Stimulated activated CD4-positive, alpha-beta T cell treated with anti-CD3 and anti-CD28 coated beads, Interleukin-2, amount 100 ng/mL, for 48 hours (primary cell): Measurements from ENCODE around the gene FAM72D.
"Not testable (repeated sequence)": the region's sequence is repeated elsewhere in the genome, so short reads cannot be mapped to it uniquely, and the experiment has no call there.

Experiments used
- DNase-seq, 2 donors: peaks; one replicate each; pipeline ENCODE4 v3.0.0-alpha.2; 2020

FAM72D gene

GRCh38 chr1:145095284-145096057 lies at the start of gene FAM72D, which contains the start of gene SRGAP2B:
Gene FAM72D, plus strand, starts transcription at chr1:145095974. Its CDS starts 874 bp downstream, at chr1:145096848.
Gene SRGAP2B, minus strand, starts transcription at chr1:145095328. Its CDS starts 2,427 bp downstream, at chr1:145092901.
- not testable (repeated sequence) for DNase-seq

- not testable (repeated sequence) for DNase-seq
These were observed 48.2 kb upstream of the FAM72D start for GRCh38 chr1:145047553-145047952.

DNA sequence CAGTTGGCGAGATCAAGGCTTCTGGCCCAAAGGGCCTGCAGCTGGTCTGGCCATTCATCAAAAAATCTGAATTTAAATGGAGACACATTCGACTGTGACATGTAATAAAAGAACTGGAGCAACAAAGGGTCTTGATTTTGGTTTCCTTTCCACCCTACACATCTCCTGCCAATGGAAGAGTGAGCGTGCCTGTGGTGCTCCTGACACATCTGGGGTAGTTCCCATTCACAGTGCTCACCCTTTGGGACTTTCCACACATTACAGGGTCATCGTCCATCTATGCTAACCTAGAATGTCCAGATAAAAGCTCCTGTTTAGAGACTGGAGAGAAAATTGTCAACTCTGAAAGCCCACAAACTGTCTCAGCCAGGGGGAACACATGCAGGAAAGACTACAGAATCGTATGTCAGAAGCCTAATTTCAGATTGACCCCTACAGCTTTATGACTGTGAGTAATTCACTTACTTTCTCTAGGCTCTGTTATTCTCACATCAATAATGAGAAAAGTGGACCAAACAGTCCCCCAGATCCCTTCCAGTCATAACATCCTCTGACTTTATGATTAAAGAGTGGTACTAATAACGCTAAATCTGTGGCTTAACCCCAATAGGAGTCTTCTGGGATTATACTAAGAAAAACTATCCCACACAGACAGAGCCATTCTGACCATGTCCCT lies 47.5 kb upstream of the FAM72D start:
- DNase-seq = not testable (repeated sequence)

DNA sequence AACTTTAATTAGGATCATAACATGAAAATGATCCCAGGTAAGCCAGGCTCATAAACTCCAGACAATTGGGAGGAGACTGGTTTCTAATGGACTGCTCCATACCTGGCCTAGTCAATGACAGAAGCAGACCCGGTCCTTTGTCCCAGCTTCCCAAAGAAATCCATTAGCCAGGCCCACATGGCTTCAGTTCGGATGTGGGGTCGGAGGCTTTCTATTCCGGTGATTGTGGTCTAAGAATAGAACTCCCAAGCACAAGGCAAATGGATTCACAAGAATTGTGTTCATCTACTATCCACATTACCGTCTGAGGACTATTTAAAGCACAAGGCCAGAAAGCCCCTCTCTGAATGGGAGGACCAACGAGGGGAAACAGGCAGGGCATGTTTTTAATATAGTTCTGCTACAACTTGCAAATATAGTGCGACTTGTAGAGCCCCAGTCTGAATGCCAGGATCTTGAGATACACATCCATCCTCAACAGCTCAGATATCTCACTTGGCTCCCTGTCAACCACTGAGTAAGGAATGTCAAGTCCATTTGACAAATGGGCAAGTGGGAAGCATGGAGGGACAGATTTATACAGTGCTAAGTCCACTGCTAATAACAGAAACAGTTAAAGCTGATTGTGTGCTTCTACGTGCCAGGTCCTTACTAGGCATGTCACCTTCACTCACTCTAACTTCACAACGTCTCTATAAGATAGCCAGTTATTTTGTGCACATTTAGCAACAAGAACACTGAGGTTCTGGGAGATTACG lies 43.6 kb upstream of the FAM72D start:
- DNase-seq = not testable (repeated sequence)

GRCh38 chr1:145053428-145053827 lies 42.3 kb upstream of the FAM72D start:
- DNase-seq = not testable (repeated sequence)

DNA sequence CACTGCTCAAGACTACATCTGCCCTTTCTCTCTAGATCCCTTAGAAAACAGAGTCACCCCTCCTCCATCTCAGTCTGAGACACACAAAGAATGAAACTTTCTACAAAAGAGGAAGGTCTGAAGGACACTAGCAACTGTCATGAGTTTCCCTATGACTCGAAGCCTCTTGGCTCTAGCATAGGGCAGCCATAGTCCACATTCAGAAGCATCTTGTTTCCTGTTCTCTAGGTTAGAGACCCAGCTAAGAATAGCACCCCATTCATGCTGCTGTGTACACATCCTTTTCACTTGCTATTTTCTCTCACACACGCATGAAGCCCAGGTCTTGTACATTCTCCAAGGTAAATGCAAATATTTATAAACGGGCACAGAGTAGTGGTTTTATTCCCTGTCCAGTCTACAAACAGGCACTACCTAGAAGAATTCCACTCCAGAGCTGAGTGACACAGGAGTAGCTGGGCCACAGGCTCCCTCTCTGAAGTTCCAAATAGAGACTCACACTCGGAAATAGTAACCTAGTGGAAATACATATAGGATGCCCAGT lies 40.5 kb upstream of the FAM72D start:
- DNase-seq = not testable (repeated sequence)

GRCh38 chr1:145058184-145058583 lies 37.6 kb upstream of the FAM72D start:
- DNase-seq = not testable (repeated sequence)

GRCh38 chr1:145063285-145063684 lies 32.5 kb upstream of the FAM72D start:
- DNase-seq = not testable (repeated sequence)

DNA sequence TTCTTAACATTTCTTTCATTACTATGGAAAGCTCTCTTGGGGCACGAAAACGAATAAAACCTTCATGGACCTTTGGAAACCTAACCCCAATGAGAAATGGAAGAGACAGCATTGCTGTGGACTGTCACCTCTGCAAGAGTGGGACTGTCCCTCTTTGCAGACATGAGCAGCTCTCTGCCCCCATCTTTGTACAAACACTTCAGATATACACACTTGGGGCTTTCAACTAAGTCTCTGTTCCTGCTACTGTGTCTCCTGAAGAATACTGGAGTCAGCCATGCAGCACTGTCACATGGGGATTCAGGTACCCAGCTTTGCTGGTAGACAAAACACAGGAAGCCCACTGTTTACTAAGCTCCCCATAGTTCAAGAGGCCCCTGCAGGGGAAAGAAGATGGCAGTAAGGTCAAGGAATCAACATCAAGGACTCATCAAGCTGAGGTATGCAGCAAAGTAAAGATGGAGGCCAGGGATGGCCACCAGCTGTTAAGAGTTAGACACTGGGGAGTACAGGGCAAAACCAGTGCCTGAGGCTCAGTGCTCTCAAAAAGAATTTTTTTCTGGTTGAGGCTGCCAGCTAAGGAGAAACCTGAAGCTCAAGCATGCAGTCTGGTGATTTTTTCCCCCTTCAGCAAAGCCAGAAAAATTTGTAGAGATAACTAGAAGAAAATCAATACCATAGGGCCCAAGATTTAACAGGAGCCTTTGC lies 31.7 kb upstream of the FAM72D start:
- DNase-seq = not testable (repeated sequence)

- DNase-seq = not testable (repeated sequence)
These were observed 30.5 kb upstream of the FAM72D start for GRCh38 chr1:145065194-145065826.

DNA sequence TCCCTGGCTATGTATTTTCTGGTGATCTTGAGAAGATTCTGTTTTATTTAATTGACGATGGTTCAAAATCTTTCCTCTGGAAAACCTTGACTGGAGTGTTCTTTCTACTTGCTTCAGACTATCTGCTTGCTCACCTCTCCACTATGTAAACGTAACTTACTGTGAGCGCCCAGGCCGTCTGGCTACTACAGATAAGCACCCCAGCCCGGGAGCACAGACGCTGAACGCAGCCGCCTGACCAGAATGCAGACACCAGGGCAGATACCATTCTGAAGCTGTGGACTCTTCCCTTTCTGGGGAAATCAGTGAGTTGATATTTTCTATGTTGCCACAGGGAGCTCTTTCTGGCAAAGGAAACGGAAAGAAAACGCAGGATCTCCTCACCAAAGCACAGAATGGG lies 29.3 kb upstream of the FAM72D start:
- not testable (repeated sequence) for DNase-seq

DNA sequence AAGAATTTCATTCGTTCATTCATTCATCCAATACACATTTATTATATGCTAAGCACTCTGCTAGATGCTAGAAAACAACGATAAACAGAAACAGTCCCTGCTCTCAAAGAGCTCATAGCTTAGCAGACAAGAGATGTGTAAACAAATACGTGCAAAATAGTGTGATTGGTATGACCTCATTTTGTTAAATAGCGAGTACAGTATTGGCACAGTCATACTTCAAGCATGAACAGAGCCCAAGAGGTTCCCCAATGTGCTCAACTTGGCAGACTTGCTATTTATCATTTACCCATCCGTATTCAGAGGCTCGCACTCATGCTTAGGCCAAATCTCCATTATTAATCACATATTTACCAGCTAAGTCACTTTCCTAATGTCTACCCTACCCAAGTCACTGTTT lies 24.2 kb upstream of the FAM72D start:
- not testable (repeated sequence) for DNase-seq

DNA sequence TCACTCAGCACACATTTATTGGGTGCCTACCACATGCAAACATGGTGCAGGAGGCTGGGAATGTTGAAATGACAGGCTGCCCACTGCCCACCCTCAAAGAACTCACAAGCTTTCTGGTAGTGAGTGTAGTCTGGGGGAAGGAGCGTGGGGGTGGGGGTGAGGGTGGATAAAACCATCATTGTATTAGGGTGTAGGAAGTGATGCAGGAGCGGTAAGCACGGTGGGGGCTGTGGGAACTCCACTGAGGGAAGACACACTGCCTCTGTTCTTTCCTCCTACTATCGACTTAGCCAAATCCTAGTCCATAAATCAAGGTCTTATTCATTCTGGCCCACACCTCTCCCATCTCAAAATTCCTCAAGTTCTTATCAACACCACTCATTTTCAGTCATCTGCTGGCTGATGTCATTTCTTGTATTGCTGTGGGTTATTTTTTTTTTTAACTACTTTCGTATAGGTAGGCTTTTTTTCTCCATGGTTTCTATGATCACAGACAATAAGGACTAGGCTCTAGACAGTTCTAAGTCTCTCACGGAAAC lies 21.7 kb upstream of the FAM72D start:
- DNase-seq = not testable (repeated sequence)

DNA sequence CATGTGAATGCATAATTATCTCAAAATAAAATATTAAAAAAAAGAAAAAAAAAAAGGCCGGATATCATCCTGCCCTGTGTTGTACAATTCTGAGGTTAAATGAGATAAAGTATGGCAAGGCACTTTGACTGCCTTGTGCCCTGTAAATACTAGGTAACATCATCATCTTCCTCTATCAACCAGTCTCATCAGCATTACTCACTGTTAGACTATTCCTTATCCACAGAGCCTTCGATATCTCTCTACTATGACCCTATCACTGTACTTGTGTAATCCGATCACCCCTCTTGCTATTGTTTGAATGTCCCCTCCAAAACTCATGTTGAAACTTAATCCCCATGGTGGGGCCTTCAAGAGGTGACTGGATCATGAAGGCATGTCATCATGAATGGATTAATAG lies 18.9 kb upstream of the FAM72D start:
- DNase-seq = not testable (repeated sequence)

DNA sequence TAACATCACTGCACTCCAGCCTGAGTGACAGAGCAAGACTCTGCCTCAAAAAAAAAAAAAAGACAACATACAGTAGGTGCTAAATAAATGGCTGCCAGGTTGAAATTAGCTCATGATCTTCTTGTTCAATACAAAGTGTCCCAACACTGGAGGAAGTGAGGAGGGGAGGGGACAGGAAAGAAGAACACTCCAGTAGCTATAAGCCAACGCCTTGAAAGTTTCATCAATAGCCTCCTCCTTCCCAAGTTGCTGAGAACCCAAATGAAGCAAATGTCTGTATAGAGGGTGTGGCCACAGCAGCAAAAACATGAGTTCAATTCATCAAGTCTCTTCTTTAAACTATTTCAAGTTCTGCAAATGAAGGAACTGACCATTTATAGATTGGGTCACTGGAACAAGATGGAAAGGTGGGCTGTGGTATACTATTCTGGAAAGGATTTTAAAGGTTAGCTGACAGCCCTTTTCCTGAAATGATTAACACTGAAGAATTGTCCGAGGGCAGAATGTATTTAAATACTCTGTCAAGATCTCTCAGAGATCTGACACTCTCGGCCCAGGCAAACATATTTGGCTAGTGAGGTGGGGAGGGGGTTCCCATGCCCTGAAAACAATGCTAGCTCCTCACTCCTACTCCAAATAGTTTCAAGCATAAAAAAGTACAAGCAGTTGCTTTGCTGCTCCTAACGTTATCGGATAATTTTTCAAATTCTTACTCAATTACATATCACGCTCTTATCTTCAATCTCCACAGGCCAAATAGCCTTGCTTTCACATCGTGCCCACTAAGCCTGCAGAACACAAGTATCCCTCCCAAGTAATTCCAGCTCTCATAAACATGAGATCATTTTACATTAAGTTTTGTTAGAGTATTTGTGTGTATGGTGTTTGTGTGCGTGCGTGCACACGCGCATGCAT lies 17.6 kb upstream of the FAM72D start:
- DNase-seq = not testable (repeated sequence)

GRCh38 chr1:145078787-145079370 lies 16.9 kb upstream of the FAM72D start:
- not testable (repeated sequence) for DNase-seq

DNA sequence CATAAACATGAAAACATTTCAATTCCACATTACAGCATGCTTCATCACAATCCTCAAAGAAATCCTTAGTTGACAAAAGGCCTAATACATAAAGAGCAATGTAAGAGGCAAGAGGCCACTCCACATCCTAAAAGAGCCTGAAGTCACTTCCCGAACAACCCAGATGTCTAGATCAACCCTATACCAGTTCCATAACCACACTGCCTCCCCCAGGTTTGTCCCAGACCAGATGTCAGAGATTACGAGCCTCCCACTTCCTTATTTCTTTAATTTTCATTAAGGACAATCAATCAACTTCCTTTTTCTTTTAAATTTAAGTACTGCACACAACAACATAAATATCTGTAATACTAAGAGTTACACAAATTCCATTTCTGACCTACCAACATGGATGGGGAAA lies 16.0 kb upstream of the FAM72D start:
- not testable (repeated sequence) for DNase-seq

DNA sequence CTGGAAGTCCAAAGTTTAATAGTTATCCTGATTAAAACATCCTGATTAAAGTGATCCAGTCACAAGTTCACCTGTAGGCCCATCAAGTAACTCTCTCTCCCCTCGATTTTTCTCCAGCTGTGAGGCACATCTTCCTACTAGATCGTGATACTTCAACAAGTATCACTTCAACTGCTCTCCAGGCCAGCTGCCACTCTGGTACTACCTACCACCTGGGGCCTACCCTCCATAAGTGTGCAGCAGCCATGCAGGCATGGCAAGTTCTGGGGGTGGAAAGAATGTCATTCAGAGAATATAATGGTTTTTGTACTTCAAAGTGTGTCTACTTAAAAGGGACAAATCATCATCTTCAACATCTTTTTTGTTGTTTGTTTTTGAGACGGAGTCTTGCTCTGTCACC lies 15.6 kb upstream of the FAM72D start:
- DNase-seq = not testable (repeated sequence)

- not testable (repeated sequence) for DNase-seq
These were observed 13.1 kb upstream of the FAM72D start for GRCh38 chr1:145082483-145083255.
